Bronchial epithelial cell (primary cell): ENCODE results near the gene NTRK2. TPM values are rescaled to one million over a fixed set of nuclear protein-coding genes. Genes with fewer than 3 reads are reported as not detected.

Source experiments
- DNase-seq: peaks from one replicate; pipeline ENCODE4 v3.0.0-alpha.2; 2010; ENCODE audit warnings: low read depth
- FAIRE-seq: peaks from 2 replicates; lab custom pipeline; 2011; peaks lifted over from hg19 to GRCh38; lab: Jason Lieb, UNC
- H3K27me3 ChIP-seq: 2 replicates; pipeline ENCODE4 v1.5.1; 2011; ENCODE audit warnings: low read length; ENCODE audit not compliant: control insufficient read depth, insufficient read depth
- H3K36me3 ChIP-seq: 2 replicates; pipeline ENCODE4 v1.5.1; 2011; ENCODE audit warnings: low read length; ENCODE audit not compliant: control insufficient read depth, insufficient read depth
- H3K4me3 ChIP-seq: 2 replicates; pipeline ENCODE4 v1.5.1; 2011; ENCODE audit warnings: mild to moderate bottlenecking, low read depth, low read length, control low read depth
- total RNA-seq: library from RNA; depleted of rRNA; stranded (reverse); fragments of >200 nt; gene quantifications from 2 replicates; pipeline ENCODE4 v1.2.1, GENCODE V29; 2014
- TF ChIP-seq, protein P1 (sequence below): IDR thresholded peaks from 2 replicates; pipeline ENCODE4 v1.5.1; 2011; ENCODE audit warnings: mild to moderate bottlenecking, moderate library complexity, low read length, control low read depth, inconsistent platforms; ENCODE audit not compliant: insufficient read depth, severe bottlenecking

The NTRK2 gene
- total RNA-seq, 1 donor from 2014 or later, result not detected

DNA sequence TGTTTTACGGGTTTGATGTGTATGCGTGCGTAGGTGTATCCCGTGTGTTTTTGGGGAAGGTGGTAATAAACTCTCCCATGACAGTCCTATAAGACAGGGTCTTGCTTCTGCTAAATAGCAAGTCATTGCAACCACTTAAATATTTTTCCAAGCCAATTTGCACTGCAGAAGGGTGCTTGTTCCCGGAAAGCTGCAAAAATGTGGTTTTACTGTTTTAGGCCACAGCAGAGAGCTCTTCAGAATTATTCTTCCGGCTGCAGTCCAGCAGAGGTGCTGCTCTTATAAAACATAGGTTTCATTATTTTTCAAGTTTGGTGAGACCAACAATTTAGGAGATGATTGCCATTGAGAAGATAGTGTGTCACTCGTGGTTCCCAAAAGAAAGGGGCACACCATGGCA, 192.8 kb downstream of the NTRK2 start:
- Histone ChIP-seq H3K4me3 (no peak overlapping the region), H3K36me3 (no peaks in the 10 kb centered on the region), H3K27me3 (no peaks in the 10 kb centered on the region)
- TF ChIP-seq, protein P1, sequence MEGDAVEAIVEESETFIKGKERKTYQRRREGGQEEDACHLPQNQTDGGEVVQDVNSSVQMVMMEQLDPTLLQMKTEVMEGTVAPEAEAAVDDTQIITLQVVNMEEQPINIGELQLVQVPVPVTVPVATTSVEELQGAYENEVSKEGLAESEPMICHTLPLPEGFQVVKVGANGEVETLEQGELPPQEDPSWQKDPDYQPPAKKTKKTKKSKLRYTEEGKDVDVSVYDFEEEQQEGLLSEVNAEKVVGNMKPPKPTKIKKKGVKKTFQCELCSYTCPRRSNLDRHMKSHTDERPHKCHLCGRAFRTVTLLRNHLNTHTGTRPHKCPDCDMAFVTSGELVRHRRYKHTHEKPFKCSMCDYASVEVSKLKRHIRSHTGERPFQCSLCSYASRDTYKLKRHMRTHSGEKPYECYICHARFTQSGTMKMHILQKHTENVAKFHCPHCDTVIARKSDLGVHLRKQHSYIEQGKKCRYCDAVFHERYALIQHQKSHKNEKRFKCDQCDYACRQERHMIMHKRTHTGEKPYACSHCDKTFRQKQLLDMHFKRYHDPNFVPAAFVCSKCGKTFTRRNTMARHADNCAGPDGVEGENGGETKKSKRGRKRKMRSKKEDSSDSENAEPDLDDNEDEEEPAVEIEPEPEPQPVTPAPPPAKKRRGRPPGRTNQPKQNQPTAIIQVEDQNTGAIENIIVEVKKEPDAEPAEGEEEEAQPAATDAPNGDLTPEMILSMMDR, result no peak
- DNase-seq (no peak), FAIRE-seq (no peak)

DNA sequence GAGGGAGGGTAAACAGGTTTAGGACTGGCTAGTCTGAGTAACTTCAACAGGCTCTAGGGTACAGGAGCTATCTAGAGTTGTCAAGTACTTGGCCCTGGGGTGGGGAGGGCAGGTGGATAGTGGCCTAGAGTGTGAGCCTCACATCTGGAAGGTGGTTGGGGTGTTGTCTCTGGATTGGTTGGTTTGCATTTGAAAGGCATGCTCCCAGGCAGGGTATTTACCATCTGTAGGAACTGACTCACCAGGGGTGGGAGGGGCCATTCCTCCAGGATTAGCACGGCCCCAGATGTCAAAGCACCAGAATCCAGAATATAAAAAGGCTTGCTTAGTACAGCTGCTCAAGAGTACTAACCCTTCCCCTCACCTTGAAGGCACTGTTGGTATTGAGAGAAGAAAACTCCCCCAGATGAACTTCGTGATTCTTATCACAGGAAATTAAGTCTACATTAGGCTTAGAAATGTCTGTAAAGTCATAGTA, 193.3 kb downstream of the NTRK2 start:
- DNase-seq (peak; percentile 76), FAIRE-seq (peak; percentile 66)
- no peaks in the 10 kb centered on the region for H3K27me3 ChIP-seq
- no peak overlapping the region for H3K4me3 ChIP-seq
- TF ChIP-seq, protein P1, result no peak
- no peaks in the 10 kb centered on the region for H3K36me3 ChIP-seq

DNA sequence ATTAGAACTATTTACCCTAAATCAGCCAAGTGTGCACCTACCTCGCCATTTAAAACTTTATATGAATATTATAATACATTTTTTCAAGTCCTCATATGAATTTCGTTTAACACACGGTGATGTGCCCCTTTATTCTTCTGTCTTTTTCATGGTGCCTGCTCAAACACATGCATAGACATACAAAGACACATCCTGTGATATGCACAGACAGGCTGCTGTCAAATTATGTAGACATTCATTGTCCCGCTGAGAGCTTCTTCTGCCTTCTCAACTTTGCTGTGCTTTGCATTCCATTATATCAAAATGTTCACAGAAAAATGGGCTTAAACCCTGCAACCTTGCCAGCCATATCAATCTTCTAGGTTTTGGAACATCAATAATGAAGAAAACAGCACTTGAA, 193.8 kb downstream of the NTRK2 start:
- Histone ChIP-seq H3K4me3 (no peak overlapping the region), H3K27me3 (no peaks in the 10 kb centered on the region), H3K36me3 (no peaks in the 10 kb centered on the region)
- DNase-seq (no peak), FAIRE-seq (no peak)
- TF ChIP-seq, protein P1, result no peak

DNA sequence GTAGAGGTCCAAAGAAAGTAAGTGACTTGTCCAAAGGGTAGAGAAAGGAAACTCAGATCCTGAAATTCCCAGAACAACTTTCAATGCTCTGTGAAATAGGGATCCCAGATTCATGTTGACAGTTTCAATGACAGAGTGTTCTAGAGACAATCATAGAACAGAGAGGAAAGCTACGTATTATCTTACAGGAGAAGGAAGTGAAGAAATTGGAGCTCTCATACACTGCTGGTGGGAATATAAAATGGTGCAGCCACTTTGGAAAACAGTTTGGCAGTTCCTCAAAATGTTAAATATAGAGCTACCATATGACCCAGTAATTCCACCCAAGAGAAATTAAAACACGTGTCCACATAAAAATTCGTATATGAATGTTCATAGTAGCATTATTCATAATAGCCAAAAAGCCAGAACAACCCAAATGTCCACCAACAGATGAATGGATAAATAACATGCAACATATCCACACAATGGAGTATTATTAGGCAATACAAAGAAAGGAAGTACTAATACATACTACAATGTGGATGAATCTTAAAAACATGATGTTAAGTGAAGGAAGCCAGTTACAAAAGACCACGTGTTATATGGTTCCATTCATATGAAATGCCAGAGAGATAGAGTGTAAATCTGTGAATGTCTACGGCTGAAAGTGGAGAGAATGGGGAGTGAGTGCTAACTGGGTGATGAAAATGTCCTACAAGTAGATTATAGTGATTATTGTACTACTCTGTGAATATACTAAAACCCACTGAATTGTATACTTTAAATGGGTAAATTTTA, 197.1 kb downstream of the NTRK2 start:
- Histone ChIP-seq H3K27me3 (no peaks in the 10 kb centered on the region), H3K4me3 (no peak overlapping the region), H3K36me3 (no peaks in the 10 kb centered on the region)
- TF ChIP-seq, protein P1, result no peak
- DNase-seq, result no peak
- FAIRE-seq, result no peak

DNA sequence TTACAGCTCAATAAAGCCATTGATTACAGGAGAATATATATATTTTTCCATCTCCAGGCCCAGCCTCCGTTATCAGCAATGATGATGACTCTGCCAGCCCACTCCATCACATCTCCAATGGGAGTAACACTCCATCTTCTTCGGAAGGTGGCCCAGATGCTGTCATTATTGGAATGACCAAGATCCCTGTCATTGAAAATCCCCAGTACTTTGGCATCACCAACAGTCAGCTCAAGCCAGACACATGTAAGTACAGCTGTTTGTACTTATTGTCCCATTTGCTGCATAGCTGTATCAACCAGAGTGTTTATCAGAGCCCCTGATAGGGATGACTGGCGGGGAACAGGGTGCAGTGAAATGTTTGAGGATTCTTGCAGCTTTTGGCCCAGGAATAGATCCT, 197.7 kb downstream of the NTRK2 start:
- Histone ChIP-seq H3K27me3 (no peaks in the 10 kb centered on the region), H3K4me3 (no peak overlapping the region), H3K36me3 (no peaks in the 10 kb centered on the region)
- no peak for FAIRE-seq
- DNase-seq, result no peak
- TF ChIP-seq, protein P1, result no peak
